Femur (tissue), 1 donor: Measurements from ENCODE around the gene STK39.

Experiments
- DNase-seq: peaks from one replicate; pipeline ENCODE4 v3.0.0-alpha.2; 2017

Gene STK39

DNA sequence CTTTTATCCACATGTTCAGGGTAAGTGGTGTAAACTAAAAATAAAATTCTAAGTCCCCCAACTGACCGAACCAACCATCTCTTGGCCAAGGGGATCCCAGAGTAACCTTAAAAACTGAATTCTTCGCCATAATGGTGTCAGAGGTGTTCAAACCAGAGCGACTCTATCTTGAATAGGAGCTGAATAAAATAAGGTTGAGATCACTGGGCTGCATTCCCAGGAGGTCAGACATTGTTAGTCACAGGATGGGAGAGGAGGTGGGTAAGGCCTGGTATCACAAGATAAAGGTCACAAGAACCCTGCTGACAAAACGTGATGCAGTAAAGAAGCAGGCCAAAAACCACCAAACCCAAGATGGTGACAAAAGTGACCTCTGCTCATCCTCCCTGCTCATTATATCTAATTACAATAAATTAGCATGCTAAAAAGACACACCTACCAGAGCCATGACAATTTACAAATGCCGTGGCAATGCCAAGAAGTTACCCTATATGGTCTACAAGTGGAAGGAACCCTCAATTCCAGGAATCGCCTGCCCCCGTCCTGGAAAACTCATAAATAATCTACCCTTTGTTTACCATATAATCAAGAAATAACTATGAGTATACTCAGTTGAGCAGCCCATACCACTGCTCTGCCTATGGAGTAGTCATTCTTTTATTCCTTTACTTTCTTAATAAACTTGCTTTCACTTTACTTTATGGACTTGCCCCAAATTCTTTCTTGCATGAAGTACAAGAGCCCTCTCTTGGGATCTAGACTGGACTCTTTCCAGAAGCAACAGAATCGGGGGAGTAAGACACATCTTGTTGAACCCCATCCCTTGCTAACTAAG lies 302.4 kb downstream of the STK39 start:
- DNase-seq: no peak

DNA sequence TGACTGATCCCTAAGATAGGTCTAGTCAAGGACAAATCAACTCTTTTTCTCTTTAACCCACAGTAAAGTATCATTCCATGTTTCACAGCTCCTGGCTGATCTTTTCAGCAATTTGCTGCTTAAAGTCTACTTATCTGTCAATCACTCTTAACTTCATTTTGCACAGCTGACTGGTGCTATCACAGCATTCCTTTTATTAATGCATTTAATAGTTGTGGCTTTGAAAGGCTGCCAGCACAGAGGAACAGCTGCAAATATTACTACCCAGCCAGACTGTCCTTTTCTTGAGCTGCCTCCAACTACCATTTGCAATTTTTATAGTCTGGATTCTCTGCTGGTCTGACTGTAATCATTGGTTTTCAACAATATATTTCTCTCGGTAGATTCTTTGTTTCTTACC lies 303.5 kb downstream of the STK39 start:
- DNase-seq: no peak

DNA sequence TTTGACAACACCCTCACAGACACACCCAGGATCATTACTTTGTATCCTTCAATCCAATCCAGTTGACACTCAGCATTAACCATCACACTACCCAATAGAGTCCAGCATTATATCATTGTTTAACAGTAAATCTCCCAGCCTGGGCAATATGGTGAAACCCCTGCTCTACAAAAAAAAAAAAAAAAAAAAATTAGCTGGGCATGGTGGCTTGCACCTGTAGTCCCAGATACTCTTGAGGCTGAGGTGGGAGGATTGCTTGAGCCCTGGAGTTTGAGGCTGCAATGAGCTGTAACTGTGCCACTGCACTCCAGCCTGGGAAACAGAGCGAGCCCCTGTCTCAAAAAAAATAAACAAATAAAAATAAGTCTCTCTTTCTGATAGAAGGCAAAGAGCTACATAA lies 304.0 kb downstream of the STK39 start:
- no peak for DNase-seq

DNA sequence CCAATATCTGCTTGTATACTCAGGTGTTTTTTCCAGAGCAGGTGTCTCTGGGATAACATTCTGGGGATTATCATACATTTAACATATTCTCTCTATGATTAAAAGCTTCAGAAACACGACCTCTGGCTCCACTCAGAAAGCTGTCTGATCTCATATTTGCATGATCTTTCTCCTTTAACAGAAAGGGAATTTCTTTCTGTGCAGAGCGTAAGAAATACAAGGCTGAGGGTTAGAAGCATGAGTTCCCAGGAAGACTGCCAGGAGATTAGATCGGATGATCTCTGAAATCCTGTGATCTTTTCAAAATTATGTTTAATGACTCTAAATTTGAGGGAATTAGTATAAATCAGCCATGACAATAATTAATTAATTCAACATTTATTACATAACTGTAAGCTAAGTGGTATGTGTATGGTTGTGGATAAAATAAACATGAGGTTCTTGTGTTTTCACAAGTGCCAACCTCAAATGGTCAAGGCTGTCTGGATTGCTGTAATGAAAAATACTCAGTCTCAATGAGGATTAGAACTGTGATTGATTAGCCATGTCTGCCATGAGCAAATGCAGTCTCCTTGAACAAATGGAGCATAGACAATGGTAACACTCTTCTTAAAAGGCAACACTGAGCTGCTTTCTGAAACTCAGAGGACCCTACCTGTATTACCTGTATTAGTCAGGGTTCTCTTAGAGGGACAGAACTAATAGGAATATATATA lies 304.9 kb downstream of the STK39 start:
- no peak for DNase-seq

DNA sequence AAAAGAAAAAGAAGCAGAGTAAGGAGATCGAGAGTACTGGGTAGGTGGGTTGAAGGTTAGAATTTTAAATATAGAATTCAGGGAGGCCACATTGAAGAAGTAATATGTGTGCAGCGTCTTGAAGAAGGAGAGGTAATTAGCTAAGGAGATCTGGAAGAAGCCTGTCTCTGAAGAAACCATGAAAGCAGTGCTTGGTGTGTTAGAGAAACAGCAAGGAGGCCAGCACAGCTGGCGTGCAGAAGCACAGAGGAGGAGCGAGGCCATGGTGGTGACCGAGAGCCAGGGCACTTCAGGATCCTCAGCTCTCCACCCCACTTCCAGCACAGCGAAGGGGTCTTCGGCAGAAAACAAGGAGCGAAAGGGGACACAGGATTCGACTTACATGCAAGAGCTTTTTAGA lies 305.8 kb downstream of the STK39 start:
- DNase-seq: no peak

DNA sequence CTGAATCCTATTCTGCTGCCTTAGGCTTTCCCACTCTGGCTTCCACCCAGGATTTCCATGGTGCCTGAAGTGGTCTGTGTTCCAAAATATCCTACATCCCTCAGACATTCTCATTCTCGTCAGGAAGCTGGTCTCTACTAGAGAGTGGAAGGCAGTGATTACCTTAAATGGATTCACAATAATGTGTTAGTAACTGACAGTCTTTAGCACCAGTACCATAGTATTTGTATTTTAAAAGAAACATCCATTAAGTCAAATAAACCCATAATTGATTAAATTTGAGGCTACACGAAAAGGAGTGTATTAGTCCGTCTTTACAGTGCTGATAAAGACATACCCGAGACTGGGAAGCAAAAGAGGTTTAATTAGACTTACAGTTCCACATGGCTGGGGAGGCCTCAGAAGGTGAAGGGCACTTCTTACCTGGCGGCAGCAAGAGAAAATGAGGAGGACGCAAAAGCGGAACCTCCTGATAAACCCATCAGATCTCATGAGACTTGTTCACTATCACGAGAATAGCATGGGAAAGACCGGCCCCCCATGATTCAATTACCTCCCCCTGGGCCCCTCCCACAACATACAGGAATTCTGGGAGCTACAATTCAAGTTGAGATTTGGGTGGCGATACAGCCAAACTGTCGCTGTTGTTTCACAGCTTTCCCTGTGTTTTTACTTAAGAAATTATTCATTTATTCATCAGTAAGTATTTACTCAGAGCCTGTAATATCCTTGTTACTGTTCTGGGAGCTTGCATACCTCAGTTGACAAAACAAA lies 306.5 kb downstream of the STK39 start:
- DNase-seq: no peak

DNA sequence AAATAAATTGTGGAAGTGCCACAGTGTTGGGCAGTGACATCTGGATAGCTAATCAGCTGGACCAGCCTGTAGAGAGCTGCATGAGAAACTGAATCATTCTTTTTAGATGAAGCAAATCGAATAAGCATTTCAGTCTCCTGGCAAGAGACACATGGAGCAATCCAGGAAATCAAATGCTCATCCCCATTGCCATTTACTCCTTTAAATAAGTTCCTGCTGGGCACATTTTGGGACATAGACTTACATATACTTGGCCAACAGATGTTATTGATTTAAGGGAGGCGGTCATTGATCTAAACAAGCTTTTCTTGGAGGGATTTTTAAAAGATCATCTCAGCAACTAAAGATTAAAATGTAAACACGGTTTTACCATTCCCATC lies 307.1 kb downstream of the STK39 start:
- DNase-seq: no peak

DNA sequence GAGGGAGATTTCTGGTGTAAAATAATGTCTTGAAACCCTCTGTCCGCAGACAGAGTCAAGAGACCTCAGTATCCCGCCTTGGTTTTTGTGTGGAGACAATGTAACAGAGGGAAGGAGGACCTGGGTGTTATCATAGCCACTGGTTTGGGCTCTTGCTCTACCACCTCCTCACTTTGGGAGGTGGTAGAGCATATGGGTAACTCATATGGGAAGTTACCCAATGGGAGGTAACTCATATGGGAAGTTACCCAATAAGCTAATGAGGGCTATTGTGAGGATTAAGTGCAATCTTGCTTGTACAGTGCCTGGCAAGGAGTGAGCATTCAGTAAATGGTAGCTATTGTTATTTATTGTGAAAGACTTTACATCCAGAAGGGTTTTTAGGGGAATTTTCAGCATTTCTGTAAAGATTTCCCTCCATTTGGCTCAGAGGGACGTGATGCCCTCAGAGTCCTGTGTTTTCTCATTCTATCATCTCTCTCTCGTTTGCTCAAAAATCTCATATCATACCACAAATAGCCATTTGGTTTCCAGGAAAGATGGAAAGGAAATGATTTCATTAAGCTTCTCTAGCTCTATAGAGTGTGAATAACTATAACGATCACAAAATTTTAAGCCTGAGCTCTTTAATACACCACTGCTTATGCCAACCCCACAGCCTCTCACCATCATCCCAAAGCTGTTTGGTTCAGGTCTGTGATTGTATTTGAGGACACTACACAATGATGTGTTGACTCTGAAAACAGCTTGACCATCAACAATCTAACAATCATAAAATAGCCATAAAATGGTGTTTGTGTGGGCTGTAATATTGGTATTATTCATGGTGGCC lies 307.7 kb downstream of the STK39 start:
- DNase-seq: no peak

DNA sequence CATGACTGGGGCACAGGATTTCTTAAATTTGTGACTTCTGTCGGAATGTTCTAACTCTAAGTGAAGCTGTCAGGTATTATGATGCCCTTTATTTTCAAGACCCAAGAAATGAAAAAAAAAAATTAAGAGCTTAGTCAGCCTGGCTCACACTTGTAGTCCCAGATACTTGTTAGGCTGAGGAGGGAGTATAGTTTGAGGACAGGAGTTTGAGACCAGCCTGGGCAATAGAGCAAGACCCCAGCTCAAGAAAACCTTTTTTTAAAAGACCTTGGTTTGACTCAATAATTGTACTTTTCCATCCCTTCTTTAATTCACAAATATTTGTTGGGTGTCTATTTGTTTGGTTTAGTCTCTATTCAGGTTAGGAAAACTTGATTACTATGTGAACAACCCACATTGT lies 310.0 kb downstream of the STK39 start:
- no peak for DNase-seq

DNA sequence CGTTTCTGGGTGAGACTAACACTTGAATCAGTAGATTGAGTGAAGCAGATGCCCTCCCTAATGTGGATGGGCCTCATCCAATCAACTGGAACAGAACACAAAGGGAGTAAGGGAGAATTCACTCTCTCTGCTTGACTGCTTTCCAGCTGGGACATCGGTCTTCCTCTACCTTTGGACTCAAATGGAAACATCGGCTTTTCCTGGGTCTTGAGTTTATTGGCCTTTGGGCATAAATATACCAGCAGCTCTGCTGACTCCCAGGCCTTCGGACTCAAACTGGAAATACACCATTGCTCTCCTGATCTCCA lies 311.6 kb downstream of the STK39 start:
- no peak for DNase-seq

DNA sequence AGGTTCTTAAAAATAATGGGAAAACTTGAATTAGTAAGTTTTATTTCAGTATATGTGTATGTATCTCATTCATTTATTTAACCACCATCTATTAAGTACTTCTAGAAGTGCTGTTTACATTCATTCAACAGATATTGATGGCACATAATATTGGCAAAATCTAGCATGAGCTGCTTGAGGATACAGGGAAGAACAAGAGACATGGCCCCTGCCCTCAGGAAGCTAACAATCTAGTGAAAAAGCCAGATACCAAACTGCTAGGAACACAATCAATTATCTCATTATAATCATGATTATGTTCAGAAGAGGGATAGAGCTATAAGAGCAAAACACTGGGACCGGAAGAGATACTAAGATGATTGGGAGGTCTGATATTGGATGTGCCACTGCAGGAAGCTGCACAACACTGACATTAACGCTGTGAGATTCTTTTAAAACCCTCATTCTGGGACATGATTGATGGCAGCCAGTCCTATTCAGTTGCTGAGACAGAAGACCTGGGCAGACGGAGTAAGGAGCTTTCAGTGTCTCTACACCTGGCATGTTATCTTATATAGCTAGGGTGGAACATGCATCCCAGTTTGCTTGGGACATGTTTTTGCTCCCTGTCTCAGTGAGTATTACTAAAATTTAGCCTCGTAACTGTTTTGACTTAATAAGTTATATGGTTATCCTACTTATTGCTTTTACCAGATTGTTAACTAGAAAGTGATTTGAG lies 314.1 kb downstream of the STK39 start:
- DNase-seq: no peak

DNA sequence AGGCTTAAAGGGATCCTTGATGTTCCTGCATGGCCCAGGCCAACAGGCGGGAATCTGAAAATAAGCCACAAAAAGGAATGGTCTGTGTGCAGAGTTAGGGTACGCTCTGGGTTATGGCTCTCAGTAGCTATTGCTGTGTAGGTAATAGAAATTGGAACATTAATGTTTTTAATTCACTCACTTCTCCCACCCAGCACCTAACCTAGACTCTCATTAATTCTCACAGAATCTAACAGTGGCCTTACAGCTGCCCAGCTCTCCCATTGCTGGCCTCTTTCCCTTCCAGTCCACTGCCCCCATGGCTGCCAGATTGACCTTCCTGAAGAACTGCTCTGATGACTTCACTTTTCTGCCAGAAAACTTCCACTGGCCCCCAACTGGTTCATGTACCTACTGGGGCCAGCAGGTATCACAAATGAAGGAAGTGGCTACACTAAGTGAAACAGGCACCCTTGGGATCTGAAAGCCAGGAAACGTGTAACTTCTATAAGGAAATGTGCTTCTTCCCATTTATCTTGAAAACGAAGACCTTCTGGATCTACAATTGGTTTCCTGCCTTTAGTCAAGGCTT lies 315.2 kb downstream of the STK39 start:
- DNase-seq: no peak

DNA sequence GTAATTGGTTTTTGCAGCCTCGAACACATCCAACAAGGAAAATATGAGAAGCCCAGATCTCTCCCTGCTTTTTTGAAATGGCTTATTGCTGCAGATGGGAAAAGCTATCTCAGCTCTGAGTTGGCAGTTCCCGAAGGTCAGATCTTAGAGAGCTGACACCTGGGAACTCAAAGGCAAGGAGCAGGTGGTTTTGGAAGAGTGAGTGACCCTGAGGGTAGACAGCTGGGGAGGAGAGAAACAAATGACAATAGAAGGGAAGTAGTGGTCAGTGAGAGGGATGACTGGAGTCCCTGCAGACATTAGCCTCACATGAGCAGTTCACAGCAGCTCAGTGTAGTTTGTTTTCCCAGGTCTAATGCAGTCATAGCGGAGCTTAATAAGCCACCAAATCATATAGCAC lies 317.9 kb downstream of the STK39 start:
- DNase-seq: no peak

DNA sequence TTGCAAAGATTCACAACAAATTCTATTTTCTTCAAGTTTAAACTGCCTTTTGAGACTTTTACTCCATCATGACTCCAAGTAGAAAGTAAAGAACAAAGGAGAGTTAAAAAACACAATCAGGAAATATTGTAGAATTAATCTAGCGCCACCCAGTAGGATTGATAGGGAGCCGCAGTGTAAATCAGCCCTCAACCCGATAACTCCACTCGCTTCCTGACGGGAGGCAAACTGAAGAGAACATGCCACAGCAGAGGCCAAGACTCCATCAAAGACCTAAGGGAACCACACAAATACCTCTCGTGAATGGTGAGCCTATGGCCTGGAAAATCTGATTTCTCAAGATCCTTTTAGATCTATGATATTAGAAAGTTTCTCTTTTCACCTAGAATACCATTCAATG lies 319.0 kb downstream of the STK39 start:
- no peak for DNase-seq

DNA sequence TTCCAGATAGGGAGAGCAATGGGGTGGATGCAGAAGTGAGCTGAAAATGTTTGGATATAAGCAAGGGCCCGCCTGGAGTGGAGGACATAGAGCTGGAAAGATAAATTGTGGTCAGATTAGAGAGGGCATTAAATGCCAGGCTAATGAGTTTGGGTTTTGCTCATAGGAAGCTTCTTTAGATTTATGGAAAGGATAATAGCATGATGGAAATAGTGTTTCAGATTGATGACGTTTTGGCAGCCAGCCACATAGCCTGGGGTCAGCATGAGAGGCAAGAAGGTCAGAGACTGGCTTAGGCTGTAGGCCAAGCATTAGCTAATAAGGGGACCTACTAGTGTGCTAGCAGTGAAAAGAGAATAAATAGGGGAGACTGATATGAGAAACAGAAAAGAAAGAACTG lies 321.6 kb downstream of the STK39 start:
- DNase-seq: no peak

DNA sequence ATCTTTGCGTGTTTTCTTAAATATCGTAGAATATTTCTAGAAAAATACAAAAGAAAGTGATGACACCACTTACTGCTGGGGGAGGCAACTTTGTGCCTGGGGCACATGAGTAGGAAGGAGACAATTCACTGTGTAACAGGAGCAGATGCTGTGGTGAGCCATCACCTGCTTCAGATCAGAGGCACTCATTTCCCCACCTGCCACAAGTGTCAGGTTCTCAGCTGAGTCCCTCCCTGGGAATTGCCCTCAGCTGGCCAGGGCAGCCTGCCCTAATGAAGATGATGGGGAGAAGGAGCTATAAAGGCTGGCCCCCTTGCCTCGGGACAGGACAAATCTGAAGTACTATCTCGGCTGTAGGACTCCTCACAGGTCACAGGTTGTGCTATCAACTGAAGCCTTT lies 322.8 kb downstream of the STK39 start:
- no peak for DNase-seq

DNA sequence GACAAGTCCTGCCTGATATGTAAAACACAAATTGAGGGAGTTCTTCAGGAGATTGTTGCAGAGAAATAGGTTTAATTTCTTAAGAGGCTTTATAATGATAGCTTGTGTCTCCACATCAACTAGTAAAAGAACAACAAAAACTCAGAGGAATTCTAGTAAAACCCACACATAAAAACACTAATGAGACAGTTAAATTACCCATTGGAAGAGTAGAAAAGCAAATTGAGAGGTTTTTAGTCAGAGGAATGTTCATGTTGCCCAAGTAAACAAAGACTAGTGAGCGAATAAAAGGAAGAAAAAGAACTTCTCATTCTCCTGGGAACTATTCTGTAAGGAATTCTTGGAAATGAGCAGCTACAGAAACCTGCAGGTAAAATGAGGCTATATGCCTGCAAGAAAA lies 330.6 kb downstream of the STK39 start:
- DNase-seq: no peak

DNA sequence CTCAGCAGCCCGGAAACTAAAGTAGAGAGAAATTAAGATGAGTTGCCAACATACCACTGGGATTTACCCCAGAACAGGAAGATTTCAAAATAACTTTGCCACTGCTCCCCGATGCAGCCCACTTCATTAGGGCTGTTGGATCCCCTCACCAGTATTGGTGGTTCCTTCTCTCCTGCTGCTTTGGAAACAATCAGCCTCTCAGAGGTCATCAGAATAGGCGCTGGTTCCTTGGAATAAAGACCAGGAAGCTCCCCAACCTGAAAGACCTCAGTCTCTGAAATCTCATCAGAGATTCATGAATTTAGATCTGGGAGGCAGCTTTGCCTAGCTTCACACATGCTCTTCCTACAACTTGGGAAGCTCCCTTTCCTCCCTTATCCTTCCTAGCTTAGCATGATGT lies 332.4 kb downstream of the STK39 start:
- DNase-seq: no peak

DNA sequence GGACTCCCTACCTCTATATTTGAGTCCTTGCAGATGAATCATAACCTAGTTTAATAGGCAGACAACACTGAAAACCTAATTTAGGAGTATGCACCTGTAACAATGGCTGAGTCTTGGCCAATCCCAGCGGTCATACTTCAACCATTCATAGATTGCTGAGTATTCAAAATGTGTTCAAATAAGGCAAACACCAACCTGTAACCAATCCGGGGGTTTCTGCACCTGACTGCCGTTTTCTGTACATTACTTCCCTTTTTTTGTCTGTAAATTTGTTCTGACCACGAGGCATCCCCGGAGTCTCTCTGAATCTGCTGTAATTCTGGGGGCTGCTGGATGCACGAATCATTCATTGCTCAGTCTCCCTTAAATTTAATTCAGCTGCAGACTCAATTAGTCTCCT lies 338.6 kb downstream of the STK39 start:
- DNase-seq: no peak

DNA sequence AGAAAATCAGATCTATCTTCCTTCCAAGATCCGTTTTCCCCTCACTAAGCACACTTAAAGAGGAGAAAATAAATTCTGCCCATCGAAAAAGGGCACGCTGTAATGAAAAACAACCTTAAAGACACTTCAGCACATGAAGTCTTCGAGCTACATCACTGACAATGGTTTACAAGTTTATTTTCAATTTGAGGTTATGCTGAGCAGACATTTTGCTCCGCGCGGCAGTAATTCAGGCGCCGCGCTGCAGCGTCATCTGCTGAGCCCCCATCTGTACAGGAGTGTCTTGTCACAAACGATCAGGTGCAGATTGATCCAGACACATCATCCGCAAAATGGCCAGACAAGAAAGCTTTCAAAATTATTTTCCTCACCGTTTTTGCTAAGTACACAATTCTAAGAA lies 341.7 kb downstream of the STK39 start:
- no peak for DNase-seq
